ENCODE results near the gene DNAH11. TPM values are rescaled to one million over a fixed set of nuclear protein-coding genes. Genes with fewer than 3 reads are reported as not detected.

The DNAH11 gene
- total RNA-seq, 4 donors from 2014 or later = 0.10 to 0.62 (median 0.23) TPM

DNA sequence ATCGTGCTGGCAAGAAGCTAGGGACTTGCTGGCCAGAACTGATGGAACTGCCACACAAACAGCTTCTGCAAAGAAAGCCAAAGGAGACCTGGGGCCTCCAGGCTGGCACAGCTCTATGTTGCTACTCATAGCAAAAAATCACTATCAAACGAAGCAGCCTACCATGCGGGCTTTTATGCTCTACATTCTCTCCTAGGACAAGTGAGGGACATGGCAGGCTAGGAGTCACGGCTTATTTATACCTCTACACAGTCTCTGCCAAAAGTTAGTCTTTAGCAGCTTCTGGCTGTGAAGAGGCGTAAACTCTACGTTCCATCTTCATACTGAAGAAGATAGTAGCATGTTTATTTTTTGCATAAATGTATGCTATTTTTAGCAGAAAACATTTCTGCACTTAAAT lies 367.4 kb downstream of the DNAH11 start:
- intact Hi-C loops (cut with DNase I; ENCODE audit: low total_unique reads) = no loop called here

DNA sequence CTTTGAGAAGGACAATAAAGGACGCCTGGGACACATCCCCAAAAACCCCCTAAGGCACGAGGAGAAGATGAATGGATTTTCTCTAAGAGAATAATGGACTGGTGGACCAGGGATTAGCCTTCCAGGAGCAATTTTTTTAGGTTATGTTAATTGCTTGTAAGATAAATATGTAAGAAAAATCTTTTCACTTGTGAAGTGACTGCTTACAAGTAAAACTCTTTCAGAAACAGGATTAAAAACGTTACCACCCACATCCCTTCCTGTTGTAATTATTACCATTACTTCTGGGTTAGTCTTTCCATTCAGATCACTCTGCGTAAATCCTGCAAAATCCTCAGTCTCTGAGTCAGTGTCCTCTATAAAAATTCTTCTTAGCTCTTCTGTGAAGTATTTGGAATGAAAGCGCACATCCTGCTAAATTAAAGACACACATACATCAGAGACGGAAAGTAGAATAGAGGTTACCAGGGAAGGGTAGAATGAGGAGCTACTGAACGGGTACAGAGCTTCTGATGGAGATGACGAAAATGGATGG lies 368.6 kb downstream of the DNAH11 start:
- TF ChIP-seq POLR2A (IDR thresholded peaks at IDR 0.05) = no peak
- Histone ChIP-seq H3K27me3 (no peaks in the 10 kb centered on the region), H3K36me3 (no peaks in the 10 kb centered on the region), H3K27ac (no peak overlapping the region), H3K4me3 (no peak overlapping the region), H3K9me3 (no peaks in the 10 kb centered on the region), H3K4me1 (peaks cover 14 to 20% of the 10 kb centered on the region in 2 donors)
- intact Hi-C loops (cut with DNase I; ENCODE audit: low total_unique reads) (no loop called here), in situ Hi-C loops (cut with MboI; ENCODE audit: low sequenced_read_pairs in 4 of 4) (no loop called here)
- ATAC-seq = no peak
- DNase-seq = no peak

More for the DNA sequence above, 367.4 kb downstream of the DNAH11 start:
- TF ChIP-seq, protein P1, sequence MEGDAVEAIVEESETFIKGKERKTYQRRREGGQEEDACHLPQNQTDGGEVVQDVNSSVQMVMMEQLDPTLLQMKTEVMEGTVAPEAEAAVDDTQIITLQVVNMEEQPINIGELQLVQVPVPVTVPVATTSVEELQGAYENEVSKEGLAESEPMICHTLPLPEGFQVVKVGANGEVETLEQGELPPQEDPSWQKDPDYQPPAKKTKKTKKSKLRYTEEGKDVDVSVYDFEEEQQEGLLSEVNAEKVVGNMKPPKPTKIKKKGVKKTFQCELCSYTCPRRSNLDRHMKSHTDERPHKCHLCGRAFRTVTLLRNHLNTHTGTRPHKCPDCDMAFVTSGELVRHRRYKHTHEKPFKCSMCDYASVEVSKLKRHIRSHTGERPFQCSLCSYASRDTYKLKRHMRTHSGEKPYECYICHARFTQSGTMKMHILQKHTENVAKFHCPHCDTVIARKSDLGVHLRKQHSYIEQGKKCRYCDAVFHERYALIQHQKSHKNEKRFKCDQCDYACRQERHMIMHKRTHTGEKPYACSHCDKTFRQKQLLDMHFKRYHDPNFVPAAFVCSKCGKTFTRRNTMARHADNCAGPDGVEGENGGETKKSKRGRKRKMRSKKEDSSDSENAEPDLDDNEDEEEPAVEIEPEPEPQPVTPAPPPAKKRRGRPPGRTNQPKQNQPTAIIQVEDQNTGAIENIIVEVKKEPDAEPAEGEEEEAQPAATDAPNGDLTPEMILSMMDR (IDR thresholded peaks at IDR 0.05 in 4 of 5, conservative IDR thresholded peaks at IDR 0.05 in 1 of 5) = no peak
- TF ChIP-seq POLR2A (IDR thresholded peaks at IDR 0.05) = no peak
- Histone ChIP-seq H3K4me1 (peaks cover 14 to 20% of the 10 kb centered on the region in 2 donors), H3K36me3 (peaks cover 0 to 5% of the 10 kb centered on the region in 2 donors), H3K27ac (no peak overlapping the region), H3K27me3 (no peaks in the 10 kb centered on the region), H3K4me3 (no peak overlapping the region), H3K9me3 (no peaks in the 10 kb centered on the region)
- no peak for DNase-seq
- ATAC-seq = peak; percentile 82 to 84
- in situ Hi-C loops (cut with MboI; ENCODE audit: low sequenced_read_pairs in 4 of 4) = no loop called here

DNA sequence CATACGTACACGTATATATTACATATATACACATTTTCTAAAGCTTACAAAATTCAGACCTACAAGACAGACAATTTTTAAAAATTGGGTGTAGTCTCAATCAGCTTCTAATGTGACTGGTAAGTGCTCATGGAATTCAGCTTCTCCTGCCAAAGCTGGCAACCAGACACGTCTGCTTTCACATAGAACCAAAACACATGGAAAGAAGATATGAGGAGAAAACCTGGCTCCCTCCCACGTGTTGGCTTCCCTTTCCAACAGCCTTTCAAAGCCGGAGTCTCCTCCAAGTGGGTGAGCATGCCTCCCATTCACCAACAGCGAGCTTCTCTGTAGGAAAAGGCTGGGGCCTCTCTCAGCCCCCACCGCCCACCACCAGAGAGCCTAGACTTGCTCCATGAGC lies 369.5 kb downstream of the DNAH11 start:
- ATAC-seq (peak; percentile 60 to 76), DNase-seq (peak; percentile 33 to 34)
- no peaks in the 10 kb centered on the region for H3K27me3 ChIP-seq
- no peak overlapping the region for H3K27ac ChIP-seq
- in situ Hi-C loops (cut with MboI; ENCODE audit: low sequenced_read_pairs in 4 of 4) = no loop called here
- H3K4me3 ChIP-seq = no peak overlapping the region
- TF ChIP-seq, protein P1 (IDR thresholded peaks at IDR 0.05 in 4 of 5, conservative IDR thresholded peaks at IDR 0.05 in 1 of 5) = no peak
- TF ChIP-seq POLR2A (IDR thresholded peaks at IDR 0.05) = no peak
- peaks cover 14 to 20% of the 10 kb centered on the region in 2 donors for H3K4me1 ChIP-seq
- H3K36me3 ChIP-seq = no peaks in the 10 kb centered on the region
- H3K9me3 ChIP-seq = no peaks in the 10 kb centered on the region
- intact Hi-C loops (cut with DNase I; ENCODE audit: low total_unique reads) = no loop called here

DNA sequence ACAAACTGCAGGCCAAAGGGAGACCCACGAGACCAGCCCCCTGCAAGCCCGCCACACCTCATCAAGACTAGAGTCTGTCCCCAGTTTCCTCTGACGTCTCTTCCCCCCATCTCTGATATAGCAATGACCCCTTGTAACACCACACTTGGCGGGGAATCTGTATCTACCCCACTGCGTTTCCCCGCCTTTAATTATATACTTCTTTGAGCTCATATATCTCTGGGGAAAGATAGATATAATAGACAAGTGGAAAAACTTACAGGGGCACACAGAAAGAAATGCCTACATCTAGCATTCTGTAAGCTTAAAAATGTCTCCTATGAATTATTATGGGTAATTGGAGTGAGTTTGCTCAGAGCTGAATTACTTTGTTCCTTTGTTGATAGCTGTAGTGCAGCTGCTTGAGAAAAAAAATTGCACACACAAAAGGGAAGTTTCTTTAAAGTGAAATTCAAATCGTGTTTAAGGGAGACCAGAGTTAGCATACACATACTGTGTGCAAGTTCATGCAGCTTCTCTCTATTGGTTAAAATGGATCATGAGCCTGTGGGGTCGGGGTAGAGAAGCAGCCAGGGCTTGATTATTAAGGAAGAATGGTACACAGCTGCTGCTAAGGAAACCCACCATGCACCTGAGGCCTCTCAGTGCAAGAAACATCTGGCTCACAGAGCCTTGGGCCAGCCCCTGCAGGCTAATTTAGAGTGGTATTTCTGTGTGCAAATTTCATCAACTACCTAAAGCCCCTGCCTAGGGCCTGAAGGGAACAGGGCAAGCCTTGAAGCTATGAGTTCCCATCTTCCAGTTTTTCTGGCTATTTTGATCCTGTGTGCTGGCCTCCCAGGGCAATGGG lies 370.3 kb downstream of the DNAH11 start:
- H3K27me3 ChIP-seq = no peaks in the 10 kb centered on the region
- in situ Hi-C loops (cut with MboI; ENCODE audit: low sequenced_read_pairs in 4 of 4) = no loop called here
- TF ChIP-seq, protein P1 (IDR thresholded peaks at IDR 0.05 in 4 of 5, conservative IDR thresholded peaks at IDR 0.05 in 1 of 5) = no peak
- TF ChIP-seq POLR2A (IDR thresholded peaks at IDR 0.05) = no peak
- H3K27ac ChIP-seq = no peak overlapping the region
- no peak overlapping the region for H3K4me3 ChIP-seq
- no peaks in the 10 kb centered on the region for H3K9me3 ChIP-seq
- H3K36me3 ChIP-seq = no peaks in the 10 kb centered on the region
- DNase-seq = no peak
- ATAC-seq = no peak
- intact Hi-C loops (cut with DNase I; ENCODE audit: low total_unique reads) = no loop called here
- peaks cover 14 to 20% of the 10 kb centered on the region in 2 donors for H3K4me1 ChIP-seq

DNA sequence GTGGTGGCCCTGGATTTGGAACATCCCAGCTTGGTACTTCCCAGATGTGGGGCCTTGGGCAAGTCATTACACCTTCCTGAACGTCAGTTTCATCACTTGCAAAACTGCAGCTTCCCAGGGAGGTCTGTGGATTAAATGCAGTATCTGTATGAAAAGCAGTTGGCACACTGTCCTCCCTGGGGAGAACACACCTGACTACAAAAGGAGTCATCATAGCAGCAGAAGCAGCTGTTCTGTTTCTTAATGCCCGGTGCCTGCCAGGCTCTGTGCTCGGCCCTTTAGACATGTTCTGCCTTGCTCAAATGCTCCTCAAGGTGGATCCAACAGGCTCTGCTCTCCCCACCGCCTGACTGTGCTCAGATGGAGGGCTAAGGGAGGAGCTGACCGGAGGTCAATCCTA lies 371.8 kb downstream of the DNAH11 start:
- no peaks in the 10 kb centered on the region for H3K36me3 ChIP-seq
- ATAC-seq = no peak
- TF ChIP-seq, protein P1 (IDR thresholded peaks at IDR 0.05 in 4 of 5, conservative IDR thresholded peaks at IDR 0.05 in 1 of 5) = no peak
- no peak for TF ChIP-seq POLR2A (IDR thresholded peaks at IDR 0.05)
- DNase-seq = no peak
- no peak overlapping the region for H3K27ac ChIP-seq
- H3K27me3 ChIP-seq = no peaks in the 10 kb centered on the region
- no peaks in the 10 kb centered on the region for H3K9me3 ChIP-seq
- intact Hi-C loops (cut with DNase I; ENCODE audit: low total_unique reads) = no loop called here
- H3K4me1 ChIP-seq = peaks cover 14 to 19% of the 10 kb centered on the region in 2 donors
- H3K4me3 ChIP-seq = no peak overlapping the region
- in situ Hi-C loops (cut with MboI; ENCODE audit: low sequenced_read_pairs in 4 of 4) = no loop called here
